Measurements from ENCODE around the gene AKAP14. TPM values are rescaled to one million over a fixed set of nuclear protein-coding genes. Genes with fewer than 3 reads are reported as not detected.

AKAP14 gene
- total RNA-seq (2022; extraction: Qiagen RNA extraction; ENCODE audit: low read depth) = not detected in 5 replicates

GRCh38 chrX:119895843-119896326, at the start of gene AKAP14:
Gene AKAP14, plus strand, starts transcription at chrX:119895893. Its CDS starts 7,331 bp downstream, at chrX:119903224.

GRCh38 chrX:119852382-119853353, 43.0 kb upstream of the AKAP14 start, which contains the start of gene UPF3B:
Gene UPF3B, minus strand, starts transcription at chrX:119852963. Its CDS starts 35 bp downstream, at chrX:119852928.

GRCh38 chrX:119871599-119872395, 23.9 kb upstream of the AKAP14 start, which contains the start of the genes NDUFA1 and RNF113A:
Gene NDUFA1, plus strand, starts transcription at chrX:119871832. Its CDS starts 80 bp downstream, at chrX:119871912.
Gene RNF113A, minus strand, starts transcription at chrX:119871733. Its CDS starts 120 bp downstream, at chrX:119871613.

GRCh38 chrX:119943185-119943988, 47.7 kb downstream of the AKAP14 start, which contains the start of gene NKAP:
Gene NKAP, minus strand, starts transcription at chrX:119943751. Its CDS starts 146 bp downstream, at chrX:119943605.

Other genes starting within 250 kb of the AKAP14 start
- gene SEPTIN6, start 202.7 kb upstream of the AKAP14 start, total RNA-seq (2022; extraction: Qiagen RNA extraction; ENCODE audit: low read depth) = 9.3 to 11.8 TPM (median 10.5 TPM) in 5 replicates
- 0.09 to 0.20 TPM (median 0.17 TPM) in 4 of 5 replicates, not detected in the other for gene SOWAHD, start 137.3 kb upstream of the AKAP14 start, total RNA-seq (2022; extraction: Qiagen RNA extraction; ENCODE audit: low read depth)
- 3,393 to 5,238 TPM (median 3,694 TPM) in 5 replicates for gene RPL39, start 104.3 kb upstream of the AKAP14 start, total RNA-seq (2022; extraction: Qiagen RNA extraction; ENCODE audit: low read depth)
- 16.8 to 28.9 TPM (median 21.5 TPM) in 5 replicates for gene UPF3B, start 42.9 kb upstream of the AKAP14 start, total RNA-seq (2022; extraction: Qiagen RNA extraction; ENCODE audit: low read depth)
- gene RNF113A, start 24.2 kb upstream of the AKAP14 start, total RNA-seq (2022; extraction: Qiagen RNA extraction; ENCODE audit: low read depth) = 29.7 to 36.4 TPM (median 31.6 TPM) in 5 replicates
- gene NDUFA1, start 24.1 kb upstream of the AKAP14 start, total RNA-seq (2022; extraction: Qiagen RNA extraction; ENCODE audit: low read depth) = 230 to 343 TPM (median 260 TPM) in 5 replicates
- gene NKAP, start 47.9 kb downstream of the AKAP14 start, total RNA-seq (2022; extraction: Qiagen RNA extraction; ENCODE audit: low read depth) = 6.9 to 8.7 TPM (median 7.2 TPM) in 5 replicates
- gene RHOXF2B, start 181.8 kb downstream of the AKAP14 start, total RNA-seq (2022; extraction: Qiagen RNA extraction; ENCODE audit: low read depth) = not detected in 5 replicates
- gene RHOXF1, start 220.0 kb downstream of the AKAP14 start, total RNA-seq (2022; extraction: Qiagen RNA extraction; ENCODE audit: low read depth) = not detected in 5 replicates